MM.1S (cell line): ENCODE results near the gene GPR137C.

ENCODE experiments used
- EZH2 ChIP-seq: fragments of 300-600 bp; sonication (generic); optimal IDR thresholded peaks from 2 replicates; pipeline ENCODE3; 2017; ENCODE audit warnings: low read depth, mild to moderate bottlenecking, antibody characterized with exemption, low read length, mixed read lengths
- TF ChIP-seq, protein P1 (sequence below): fragments of 300-600 bp; sonication (generic); IDR thresholded peaks from 2 replicates; pipeline ENCODE4 v1.5.1; 2016; ENCODE audit warnings: antibody characterized with exemption, low read length, mixed read lengths

DNA sequence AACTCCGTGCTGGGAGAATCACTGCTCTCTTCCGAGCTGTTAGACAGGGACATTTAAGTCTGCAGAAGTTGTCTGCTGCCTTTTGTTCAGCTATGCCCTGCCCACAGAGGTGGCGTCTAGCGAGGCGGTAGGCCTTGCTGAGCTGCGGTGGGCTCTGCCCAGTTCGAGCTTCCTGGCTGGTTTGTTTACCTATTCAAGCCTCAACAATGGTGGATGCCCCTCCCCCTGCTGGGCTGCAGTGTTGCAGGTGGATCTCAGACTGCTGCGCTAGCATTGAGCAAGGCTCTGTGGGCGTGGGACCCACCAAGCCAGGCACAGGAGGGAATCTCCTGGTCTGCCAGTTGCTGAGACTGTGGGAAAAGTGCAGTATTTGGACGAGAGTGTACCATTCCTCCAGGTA is 43.7 kb downstream of the GPR137C start:
- TF ChIP-seq, protein P1, sequence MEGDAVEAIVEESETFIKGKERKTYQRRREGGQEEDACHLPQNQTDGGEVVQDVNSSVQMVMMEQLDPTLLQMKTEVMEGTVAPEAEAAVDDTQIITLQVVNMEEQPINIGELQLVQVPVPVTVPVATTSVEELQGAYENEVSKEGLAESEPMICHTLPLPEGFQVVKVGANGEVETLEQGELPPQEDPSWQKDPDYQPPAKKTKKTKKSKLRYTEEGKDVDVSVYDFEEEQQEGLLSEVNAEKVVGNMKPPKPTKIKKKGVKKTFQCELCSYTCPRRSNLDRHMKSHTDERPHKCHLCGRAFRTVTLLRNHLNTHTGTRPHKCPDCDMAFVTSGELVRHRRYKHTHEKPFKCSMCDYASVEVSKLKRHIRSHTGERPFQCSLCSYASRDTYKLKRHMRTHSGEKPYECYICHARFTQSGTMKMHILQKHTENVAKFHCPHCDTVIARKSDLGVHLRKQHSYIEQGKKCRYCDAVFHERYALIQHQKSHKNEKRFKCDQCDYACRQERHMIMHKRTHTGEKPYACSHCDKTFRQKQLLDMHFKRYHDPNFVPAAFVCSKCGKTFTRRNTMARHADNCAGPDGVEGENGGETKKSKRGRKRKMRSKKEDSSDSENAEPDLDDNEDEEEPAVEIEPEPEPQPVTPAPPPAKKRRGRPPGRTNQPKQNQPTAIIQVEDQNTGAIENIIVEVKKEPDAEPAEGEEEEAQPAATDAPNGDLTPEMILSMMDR, result no peak
- TF ChIP-seq EZH2, result no peak
